SK-N-SH treated with all-trans-retinoic acid at 6 μM for 48 hours (cell line): ENCODE measurements around the gene CBFA2T3.

Source experiments
- ATAC-seq: fragments of 200-7000 bp; cut with Tn5 transposase; 3 replicates; pipeline ENCODE4 v1.9.1; 2020; ENCODE audit warnings: mild to moderate bottlenecking, moderate library complexity
- ARNTL ChIP-seq: fragments of 450-650 bp; formaldehyde crosslinking; IDR thresholded peaks from 2 replicates; pipeline ENCODE4 v1.5.0; 2020; ENCODE audit warnings: low read depth, mild to moderate bottlenecking, moderate library complexity, borderline replicate concordance
- BACH2 ChIP-seq: fragments of 250-450 bp; sonication (Bioruptor Pico); IDR thresholded peaks from 2 replicates; pipeline ENCODE4 v1.9.0; 2021; ENCODE audit warnings: mild to moderate bottlenecking, borderline replicate concordance
- CSDC2 ChIP-seq: fragments of 250-450 bp; sonication (Bioruptor Pico); IDR thresholded peaks from 2 replicates; pipeline ENCODE4 v1.5.0; 2020; ENCODE audit warnings: mild to moderate bottlenecking, moderate library complexity
- CSRNP3 ChIP-seq: fragments of 250-450 bp; sonication (Bioruptor Pico); IDR thresholded peaks from 2 replicates; pipeline ENCODE4 v1.5.1; 2021; ENCODE audit warnings: mild to moderate bottlenecking, moderate library complexity
- ESRRG ChIP-seq: fragments of 250-450 bp; sonication (Bioruptor Pico); IDR thresholded peaks from 2 replicates; pipeline ENCODE4 v1.6.1; 2021; ENCODE audit warnings: mild to moderate bottlenecking
- GLIS3 ChIP-seq: fragments of 250-450 bp; sonication (Bioruptor Pico); IDR thresholded peaks from 2 replicates; pipeline ENCODE4 v1.5.0; 2020; ENCODE audit warnings: mild to moderate bottlenecking, moderate library complexity
- ISL1 ChIP-seq: fragments of 250-450 bp; sonication (Bioruptor Pico); IDR thresholded peaks from 2 replicates; pipeline ENCODE4 v2.1.2; 2022; ENCODE audit warnings: mild to moderate bottlenecking, moderate library complexity
- OSR1 ChIP-seq: fragments of 250-450 bp; sonication (Bioruptor Pico); IDR thresholded peaks from 2 replicates; pipeline ENCODE4 v1.8.0; 2022; ENCODE audit warnings: moderate library complexity, mild to moderate bottlenecking, inconsistent platforms
- PATZ1 ChIP-seq: fragments of 250-450 bp; sonication (Bioruptor Pico); IDR thresholded peaks from 2 replicates; pipeline ENCODE4 v1.8.0; 2020; ENCODE audit warnings: mild to moderate bottlenecking, moderate library complexity, borderline replicate concordance
- POU6F1 ChIP-seq: fragments of 250-450 bp; sonication (Bioruptor Pico); IDR thresholded peaks from 2 replicates; pipeline ENCODE4 v1.8.0; 2021; ENCODE audit warnings: low read depth, mild to moderate bottlenecking, moderate library complexity, borderline replicate concordance
- RARB ChIP-seq: fragments of 250-450 bp; sonication (Bioruptor Pico); IDR thresholded peaks from 2 replicates; pipeline ENCODE4 v1.8.0; 2021; ENCODE audit warnings: mild to moderate bottlenecking, moderate library complexity
- SNAI2 ChIP-seq: fragments of 250-450 bp; sonication (Bioruptor Pico); IDR thresholded peaks from 2 replicates; pipeline ENCODE4 v1.5.0; 2020; ENCODE audit warnings: mild to moderate bottlenecking, moderate library complexity
- TCF4 ChIP-seq: fragments of 250-450 bp; sonication (Bioruptor Pico); IDR thresholded peaks from 2 replicates; pipeline ENCODE4 v1.8.0; 2021; ENCODE audit warnings: mild to moderate bottlenecking, moderate library complexity, borderline replicate concordance
- TOX ChIP-seq: fragments of 250-450 bp; sonication (Bioruptor Pico); IDR thresholded peaks from 2 replicates; pipeline ENCODE4 v1.8.0; 2021; ENCODE audit warnings: mild to moderate bottlenecking, moderate library complexity, borderline replicate concordance
- ZC3H10 ChIP-seq: fragments of 250-450 bp; sonication (Bioruptor Pico); IDR thresholded peaks from 2 replicates; pipeline ENCODE4 v1.5.1; 2021; ENCODE audit warnings: mild to moderate bottlenecking, moderate library complexity
- ZFP3 ChIP-seq: fragments of 250-450 bp; sonication (Bioruptor Pico); IDR thresholded peaks from 2 replicates; pipeline ENCODE4 v1.5.0; 2020; ENCODE audit warnings: mild to moderate bottlenecking, moderate library complexity
- ZFP30 ChIP-seq: fragments of 450-650 bp; formaldehyde crosslinking; IDR thresholded peaks from 2 replicates; pipeline ENCODE4 v1.5.0; 2022; ENCODE audit warnings: mild to moderate bottlenecking, moderate library complexity
- ZNF70 ChIP-seq: fragments of 450-650 bp; formaldehyde crosslinking; IDR thresholded peaks from 2 replicates; pipeline ENCODE4 v1.5.0; 2020; ENCODE audit warnings: mild to moderate bottlenecking, moderate library complexity
- TF ChIP-seq, protein P1 (sequence below): fragments of 250-450 bp; sonication (Bioruptor Pico); IDR thresholded peaks from 2 replicates; pipeline ENCODE4 v1.5.1; 2020; ENCODE audit warnings: low read depth, mild to moderate bottlenecking, moderate library complexity

CBFA2T3 gene

GRCh38 chr16:89023151-89023551 is 46.1 kb upstream of the CBFA2T3 start:
- no peak for ATAC-seq
- TF ChIP-seq SNAI2 (CRISPR knock-in tag): no peak
- no peak for TF ChIP-seq PATZ1
- no peak for TF ChIP-seq ISL1
- TF ChIP-seq ZNF70 (CRISPR knock-in tag): no peak
- no peak for TF ChIP-seq GLIS3
- no peak for TF ChIP-seq ZFP3
- TF ChIP-seq ARNTL (CRISPR knock-in tag): no peak
- no peak for TF ChIP-seq TOX (CRISPR knock-in tag)
- TF ChIP-seq, protein P1, sequence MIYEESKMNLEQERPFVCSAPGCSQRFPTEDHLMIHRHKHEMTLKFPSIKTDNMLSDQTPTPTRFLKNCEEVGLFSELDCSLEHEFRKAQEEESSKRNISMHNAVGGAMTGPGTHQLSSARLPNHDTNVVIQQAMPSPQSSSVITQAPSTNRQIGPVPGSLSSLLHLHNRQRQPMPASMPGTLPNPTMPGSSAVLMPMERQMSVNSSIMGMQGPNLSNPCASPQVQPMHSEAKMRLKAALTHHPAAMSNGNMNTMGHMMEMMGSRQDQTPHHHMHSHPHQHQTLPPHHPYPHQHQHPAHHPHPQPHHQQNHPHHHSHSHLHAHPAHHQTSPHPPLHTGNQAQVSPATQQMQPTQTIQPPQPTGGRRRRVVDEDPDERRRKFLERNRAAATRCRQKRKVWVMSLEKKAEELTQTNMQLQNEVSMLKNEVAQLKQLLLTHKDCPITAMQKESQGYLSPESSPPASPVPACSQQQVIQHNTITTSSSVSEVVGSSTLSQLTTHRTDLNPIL (CRISPR knock-in tag): no peak
- no peak for TF ChIP-seq CSRNP3 (CRISPR knock-in tag)
- no peak for TF ChIP-seq ZC3H10 (CRISPR knock-in tag)
- no peak for TF ChIP-seq OSR1 (CRISPR knock-in tag)
- no peak for TF ChIP-seq BACH2 (CRISPR knock-in tag)
- TF ChIP-seq POU6F1: no peak
- TF ChIP-seq CSDC2 (CRISPR knock-in tag): no peak

GRCh38 chr16:89022051-89022836 is 45.2 kb upstream of the CBFA2T3 start:
- ATAC-seq: no peak
- TF ChIP-seq TOX (CRISPR knock-in tag): no peak
- no peak for TF ChIP-seq POU6F1
- no peak for TF ChIP-seq ZC3H10 (CRISPR knock-in tag)
- TF ChIP-seq RARB (CRISPR knock-in tag): no peak
- no peak for TF ChIP-seq TCF4 (CRISPR knock-in tag)
- TF ChIP-seq, protein P1 (CRISPR knock-in tag): no peak

- ATAC-seq: no peak
- no peak for TF ChIP-seq SNAI2 (CRISPR knock-in tag)
- no peak for TF ChIP-seq PATZ1
- no peak for TF ChIP-seq ZC3H10 (CRISPR knock-in tag)
- no peak for TF ChIP-seq ISL1
- TF ChIP-seq ZFP30: no peak
- TF ChIP-seq TOX (CRISPR knock-in tag): no peak
- no peak for TF ChIP-seq ESRRG
- no peak for TF ChIP-seq TCF4 (CRISPR knock-in tag)
- TF ChIP-seq CSRNP3 (CRISPR knock-in tag): no peak
- no peak for TF ChIP-seq ZNF70 (CRISPR knock-in tag)
- TF ChIP-seq BACH2 (CRISPR knock-in tag): no peak
These were observed 44.1 kb upstream of the CBFA2T3 start for GRCh38 chr16:89020925-89021595.
